ENCODE measurements around the gene HPCAL1. TPM values are rescaled to one million over a fixed set of nuclear protein-coding genes. Genes with fewer than 3 reads are reported as not detected.

The HPCAL1 gene
- total and polyA plus RNA-seq, 2 donors (not counting 3 experiments of a cell fraction or from before 2014, with no cell fraction given), result 56.5 to 77.4 TPM

GRCh38 chr2:10274376-10274775 is 28.3 kb upstream of the HPCAL1 start:
- Histone ChIP-seq H3K27ac (ENCODE audit: insufficient read depth, low read depth, low read length) (no peak overlapping the region), H3K9me3 (replicated peaks; ENCODE audit: control insufficient read depth, insufficient read depth, low read length) (no peaks in the 10 kb centered on the region), H3K79me2 (ENCODE audit: control insufficient read depth, insufficient read depth, low read length) (no peaks in the 10 kb centered on the region), H2AFZ (ENCODE audit: low read depth, low read length) (no peak overlapping the region), H3K4me3 (replicated peaks in 1 of 3; ENCODE audit: insufficient read depth in 1 of 3, low read depth in 1 of 3, low read length in 3 of 3) (no peak overlapping the region), H3K27me3 (ENCODE audit: control insufficient read depth in 2 of 2, insufficient read depth in 2 of 2, low read length in 2 of 2) (no peaks in the 10 kb centered on the region), H3K36me3 (ENCODE audit: control insufficient read depth in 2 of 2, extremely low read depth in 1 of 2, insufficient read depth in 2 of 2, low read length in 2 of 2) (no peaks in the 10 kb centered on the region), H3K4me1 (ENCODE audit: control insufficient read depth, extremely low read depth, insufficient read depth, low read length) (peaks cover 3% of the 10 kb centered on the region), H3K4me2 (ENCODE audit: insufficient read depth, low read length) (no peak overlapping the region), H3K9ac (replicated peaks; ENCODE audit: extremely low read depth, insufficient read depth, low read length) (no peak overlapping the region), H3K9me1 (replicated peaks; ENCODE audit: control insufficient read depth, extremely low read depth, insufficient read depth, low read length) (no peaks in the 10 kb centered on the region), H4K20me1 (replicated peaks; ENCODE audit: control insufficient read depth, extremely low read depth, insufficient read depth, low read length) (no peaks in the 10 kb centered on the region)
- no TSS peak for BruUV-seq (replicated peaks)
- CTCF ChIA-PET, result no interaction called here
- intact Hi-C loops (cut with micrococcal nuclease), result loop anchor here (5.0 kb wide), 1 partner anchor 388 kb away; no protein-coding TSS in a partner anchor
- no peak for FAIRE-seq
- TF ChIP-seq FOS (IDR thresholded peaks at IDR 0.05; ENCODE audit: borderline replicate concordance, insufficient read depth, low read length) (no peak), JUN (IDR thresholded peaks at IDR 0.05; ENCODE audit: borderline replicate concordance, insufficient read depth, insufficient read length, low read depth) (no peak), GATA2 (IDR thresholded peaks at IDR 0.05; ENCODE audit: insufficient read depth, insufficient read length, low read depth, low read length) (no peak)
- no peak for DNase-seq (ENCODE audit: low read depth, low spot score)
- dilution Hi-C loops (cut with MboI; ENCODE audit: extremely low pct_ligation_motif_present, low sequenced_read_pairs), result no loop called here
- POLR2A ChIA-PET, result no interaction called here

GRCh38 chr2:10274983-10275802 is 27.5 kb upstream of the HPCAL1 start:
- dilution Hi-C loops (cut with MboI; ENCODE audit: extremely low pct_ligation_motif_present, low sequenced_read_pairs), result no loop called here
- Histone ChIP-seq H3K4me1 (ENCODE audit: control insufficient read depth, extremely low read depth, insufficient read depth, low read length) (peaks cover 3% of the 10 kb centered on the region), H2AFZ (ENCODE audit: low read depth, low read length) (no peak overlapping the region), H3K9me1 (replicated peaks; ENCODE audit: control insufficient read depth, extremely low read depth, insufficient read depth, low read length) (no peaks in the 10 kb centered on the region), H3K9ac (replicated peaks; ENCODE audit: extremely low read depth, insufficient read depth, low read length) (no peak overlapping the region), H4K20me1 (replicated peaks; ENCODE audit: control insufficient read depth, extremely low read depth, insufficient read depth, low read length) (no peaks in the 10 kb centered on the region), H3K4me2 (ENCODE audit: insufficient read depth, low read length) (no peak overlapping the region), H3K27ac (ENCODE audit: insufficient read depth, low read depth, low read length) (no peak overlapping the region), H3K27me3 (ENCODE audit: control insufficient read depth in 2 of 2, insufficient read depth in 2 of 2, low read length in 2 of 2) (no peaks in the 10 kb centered on the region), H3K79me2 (ENCODE audit: control insufficient read depth, insufficient read depth, low read length) (no peaks in the 10 kb centered on the region), H3K9me3 (replicated peaks; ENCODE audit: control insufficient read depth, insufficient read depth, low read length) (no peaks in the 10 kb centered on the region), H3K4me3 (replicated peaks in 1 of 3; ENCODE audit: insufficient read depth in 1 of 3, low read depth in 1 of 3, low read length in 3 of 3) (no peak overlapping the region), H3K36me3 (ENCODE audit: control insufficient read depth in 2 of 2, extremely low read depth in 1 of 2, insufficient read depth in 2 of 2, low read length in 2 of 2) (no peaks in the 10 kb centered on the region)
- TF ChIP-seq CTCF (IDR thresholded peaks at IDR 0.05; ENCODE audit: extremely low read depth in 1 of 2, insufficient read depth in 1 of 2, low read depth in 1 of 2, low read length in 2 of 2) (no peak), EZH2 (IDR thresholded peaks at IDR 0.05; ENCODE audit: borderline replicate concordance, low read depth, low read length, severe bottlenecking) (no peak), JUN (IDR thresholded peaks at IDR 0.05; ENCODE audit: borderline replicate concordance, insufficient read depth, insufficient read length, low read depth) (no peak), GATA2 (IDR thresholded peaks at IDR 0.05; ENCODE audit: insufficient read depth, insufficient read length, low read depth, low read length) (no peak), MAX (IDR thresholded peaks at IDR 0.05; ENCODE audit: insufficient read depth, insufficient read length) (no peak), FOS (IDR thresholded peaks at IDR 0.05; ENCODE audit: borderline replicate concordance, insufficient read depth, low read length) (no peak), POLR2A (IDR thresholded peaks at IDR 0.05; ENCODE audit: low read depth, low read length) (no peak), MYC (IDR thresholded peaks at IDR 0.05; ENCODE audit: low read depth, low read length) (no peak), POLR2AphosphoS5 (IDR thresholded peaks at IDR 0.05; ENCODE audit: insufficient read depth, low read depth, low read length) (no peak)
- FAIRE-seq, result no peak
- BruUV-seq (replicated peaks), result no TSS peak
- intact Hi-C loops (cut with micrococcal nuclease), result loop anchor here (5.0 kb wide), 1 partner anchor 387 kb away; no protein-coding TSS in a partner anchor
- no peak for DNase-seq (ENCODE audit: low read depth, low spot score)
- POLR2A ChIA-PET, result no interaction called here
- CTCF ChIA-PET, result interaction anchor here (1.0 kb wide), 1 partner anchor 160 kb away, joined by 3 read pairs; no protein-coding TSS in a partner anchor

Data from endothelial cell of umbilical vein (primary cell).